HG03196 (cell line): ENCODE data around the gene GLIS1.

Experiments
- ATAC-seq: cut with Tn5 transposase; IDR thresholded peaks from one replicate; pipeline ENCODE4 v1.9.1; 2021; ENCODE audit not compliant: unreplicated experiment

Gene GLIS1

GRCh38 chr1:53618500-53619366 is 120.2 kb downstream of the GLIS1 start:
- no peak for ATAC-seq

GRCh38 chr1:53617851-53618499 is 121.0 kb downstream of the GLIS1 start:
- no peak for ATAC-seq

GRCh38 chr1:53617382-53617781 is 121.6 kb downstream of the GLIS1 start:
- no peak for ATAC-seq

GRCh38 chr1:53616927-53617326 is 122.0 kb downstream of the GLIS1 start:
- no peak for ATAC-seq

GRCh38 chr1:53616511-53616910 is 122.5 kb downstream of the GLIS1 start:
- ATAC-seq, result no peak

GRCh38 chr1:53615101-53615500 is 123.9 kb downstream of the GLIS1 start:
- no peak for ATAC-seq

GRCh38 chr1:53614231-53615021 is 124.5 kb downstream of the GLIS1 start:
- ATAC-seq, result no peak

- no peak for ATAC-seq
Observed at GRCh38 chr1:53608676-53609075, 130.3 kb downstream of the GLIS1 start.

- ATAC-seq, result no peak
Observed at GRCh38 chr1:53608071-53608470, 130.9 kb downstream of the GLIS1 start.

- no peak for ATAC-seq
Observed at GRCh38 chr1:53606651-53607051, 132.3 kb downstream of the GLIS1 start.

- no peak for ATAC-seq
Observed at GRCh38 chr1:53606197-53606596, 132.8 kb downstream of the GLIS1 start.

- no peak for ATAC-seq
Observed at GRCh38 chr1:53605181-53605580, 133.8 kb downstream of the GLIS1 start.

- no peak for ATAC-seq
Observed at GRCh38 chr1:53604291-53604919, 134.6 kb downstream of the GLIS1 start.

- ATAC-seq, result no peak
Observed at GRCh38 chr1:53603431-53603830, 135.5 kb downstream of the GLIS1 start.

GRCh38 chr1:53601867-53602775 is 136.8 kb downstream of the GLIS1 start:
- no peak for ATAC-seq

GRCh38 chr1:53601031-53601745 is 137.8 kb downstream of the GLIS1 start:
- ATAC-seq, result no peak

- ATAC-seq, result no peak
Observed at GRCh38 chr1:53600561-53600960, 138.4 kb downstream of the GLIS1 start.

- ATAC-seq, result no peak
Observed at GRCh38 chr1:53600001-53600400, 139.0 kb downstream of the GLIS1 start.

- ATAC-seq, result no peak
Observed at GRCh38 chr1:53599481-53599880, 139.5 kb downstream of the GLIS1 start.
